Vagina (tissue), 2 donors: ENCODE results near the gene RCE1. TPM values are rescaled to one million over a fixed set of nuclear protein-coding genes. Genes with fewer than 3 reads are reported as not detected.

Experiments used
- DNase-seq, 2 donors: peaks; one replicate each; pipeline ENCODE4 v3.0.0-alpha.2; 2017; ENCODE audit errors: extremely low spot score in 2 of 2
- H3K27ac ChIP-seq: fragments of 200-600 bp; sonication (generic); one replicate; pipeline ENCODE4 v1.5.1; 2019
- H3K27me3 ChIP-seq: fragments of 200-600 bp; sonication (generic); one replicate; pipeline ENCODE4 v1.5.1; 2019
- H3K36me3 ChIP-seq, 2 donors: fragments of 200-600 bp; sonication (generic); one replicate each; pipeline ENCODE4 v1.5.1; 2017 to 2019
- H3K4me1 ChIP-seq: fragments of 200-600 bp; sonication (generic); one replicate; pipeline ENCODE4 v1.5.1; 2019
- H3K4me3 ChIP-seq, 2 donors: fragments of 200-600 bp; sonication (generic); 1 replicate in 1 of 2; 2 replicates in 1 of 2; pipeline ENCODE4 v1.5.1; 2016 to 2019
- H3K9me3 ChIP-seq: fragments of 200-600 bp; sonication (generic); one replicate; pipeline ENCODE4 v1.5.1; 2019
- POLR2A ChIP-seq, 2 donors: fragments of 450-650 bp; IDR thresholded peaks; one replicate each; pipeline ENCODE4 v1.6.1; 2017; ENCODE audit warnings: antibody characterized with exemption in 2 of 2, mild to moderate bottlenecking in 2 of 2, moderate library complexity in 2 of 2
- POLR2AphosphoS5 ChIP-seq, 2 donors: sonication (generic); formaldehyde crosslinking; IDR thresholded peaks; one replicate each; pipeline ENCODE4 v1.9.0; 2017; ENCODE audit warnings: antibody characterized with exemption in 2 of 2, mild to moderate bottlenecking in 2 of 2, low read depth in 1 of 2; ENCODE audit not compliant: insufficient read depth in 1 of 2
- intact Hi-C: fragments of 100-400 bp; cut with DNase I; formaldehyde crosslinking; loops from one replicate; pipeline ENCODE4 v1.15.1; 2023
- total RNA-seq: library from RNA; depleted of rRNA; stranded (reverse); fragments of >200 nt; gene quantifications from one replicate; pipeline ENCODE4 v1.2.3, GENCODE V29; 2016
- TF ChIP-seq, protein P1 (sequence below), 3 experiments: fragments of 450-650 bp in 2 of 3; fragments of 200-600 bp in 1 of 3; sonication (generic) in 1 of 3; IDR thresholded peaks; one replicate each; pipeline ENCODE4 v1.5.1; 2017 to 2019; ENCODE audit warnings: antibody characterized with exemption in 3 of 3, mild to moderate bottlenecking in 2 of 3, moderate library complexity in 2 of 3

The RCE1 gene
- total RNA-seq, 1 donor from 2014 or later: 23.6 TPM

GRCh38 chr11:66886671-66887221 is 43.5 kb downstream of the RCE1 start:
- Histone ChIP-seq H3K4me3 (no peak overlapping the region), H3K27ac (no peak overlapping the region), H3K36me3 (no peaks in the 10 kb centered on the region), H3K27me3 (no peaks in the 10 kb centered on the region), H3K9me3 (no peaks in the 10 kb centered on the region), H3K4me1 (peaks cover 16% of the 10 kb centered on the region)
- intact Hi-C loops: no loop called here
- no peak for DNase-seq
- TF ChIP-seq POLR2A (IDR thresholded peaks at IDR 0.05): no peak

- no peak overlapping the region for H3K27ac ChIP-seq
- no peaks in the 10 kb centered on the region for H3K27me3 ChIP-seq
- H3K36me3 ChIP-seq: no peaks in the 10 kb centered on the region
- no peak overlapping the region for H3K4me3 ChIP-seq
- intact Hi-C loops: no loop called here
- TF ChIP-seq POLR2A (IDR thresholded peaks at IDR 0.05): no peak
- no peak for TF ChIP-seq POLR2AphosphoS5 (IDR thresholded peaks at IDR 0.05; ENCODE audit: insufficient read depth in 1 of 2, low read depth in 1 of 2)
- TF ChIP-seq, protein P1, sequence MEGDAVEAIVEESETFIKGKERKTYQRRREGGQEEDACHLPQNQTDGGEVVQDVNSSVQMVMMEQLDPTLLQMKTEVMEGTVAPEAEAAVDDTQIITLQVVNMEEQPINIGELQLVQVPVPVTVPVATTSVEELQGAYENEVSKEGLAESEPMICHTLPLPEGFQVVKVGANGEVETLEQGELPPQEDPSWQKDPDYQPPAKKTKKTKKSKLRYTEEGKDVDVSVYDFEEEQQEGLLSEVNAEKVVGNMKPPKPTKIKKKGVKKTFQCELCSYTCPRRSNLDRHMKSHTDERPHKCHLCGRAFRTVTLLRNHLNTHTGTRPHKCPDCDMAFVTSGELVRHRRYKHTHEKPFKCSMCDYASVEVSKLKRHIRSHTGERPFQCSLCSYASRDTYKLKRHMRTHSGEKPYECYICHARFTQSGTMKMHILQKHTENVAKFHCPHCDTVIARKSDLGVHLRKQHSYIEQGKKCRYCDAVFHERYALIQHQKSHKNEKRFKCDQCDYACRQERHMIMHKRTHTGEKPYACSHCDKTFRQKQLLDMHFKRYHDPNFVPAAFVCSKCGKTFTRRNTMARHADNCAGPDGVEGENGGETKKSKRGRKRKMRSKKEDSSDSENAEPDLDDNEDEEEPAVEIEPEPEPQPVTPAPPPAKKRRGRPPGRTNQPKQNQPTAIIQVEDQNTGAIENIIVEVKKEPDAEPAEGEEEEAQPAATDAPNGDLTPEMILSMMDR (IDR thresholded peaks at IDR 0.05): no peak
- DNase-seq: no peak
- H3K4me1 ChIP-seq: peaks cover 12% of the 10 kb centered on the region
- no peaks in the 10 kb centered on the region for H3K9me3 ChIP-seq
These were observed 44.3 kb downstream of the RCE1 start for GRCh38 chr11:66887526-66887925.

DNA sequence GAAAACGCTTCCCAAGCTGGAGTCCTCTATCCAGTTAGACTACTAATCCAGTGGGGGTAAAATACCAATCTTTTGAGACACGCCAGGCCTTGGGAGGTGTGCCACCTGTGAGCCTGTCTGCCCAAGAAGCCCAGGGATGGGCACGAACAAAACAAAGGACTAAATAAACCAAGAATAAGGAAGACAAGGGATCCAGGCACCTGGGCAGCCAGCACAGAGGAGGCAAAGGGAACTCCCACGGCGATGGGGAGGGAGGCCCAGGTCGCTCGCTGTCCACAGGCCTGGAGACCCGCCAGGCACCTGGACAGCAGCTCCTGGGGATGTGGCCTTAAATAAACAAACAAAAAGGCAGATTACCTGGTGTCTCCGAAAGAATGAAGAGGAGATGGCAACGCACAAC is 45.0 kb downstream of the RCE1 start:
- Histone ChIP-seq H3K9me3 (no peaks in the 10 kb centered on the region), H3K36me3 (no peaks in the 10 kb centered on the region), H3K4me1 (peaks cover 5% of the 10 kb centered on the region), H3K4me3 (no peak overlapping the region), H3K27me3 (no peaks in the 10 kb centered on the region), H3K27ac (no peak overlapping the region)
- no peak for TF ChIP-seq POLR2A (IDR thresholded peaks at IDR 0.05)
- TF ChIP-seq POLR2AphosphoS5 (IDR thresholded peaks at IDR 0.05; ENCODE audit: insufficient read depth in 1 of 2, low read depth in 1 of 2): no peak
- TF ChIP-seq, protein P1 (IDR thresholded peaks at IDR 0.05): no peak
- intact Hi-C loops: no loop called here
- DNase-seq: no peak

GRCh38 chr11:66889960-66890359 is 46.7 kb downstream of the RCE1 start:
- no peak for DNase-seq
- Histone ChIP-seq H3K36me3 (no peaks in the 10 kb centered on the region), H3K4me1 (no peaks in the 10 kb centered on the region), H3K27me3 (no peaks in the 10 kb centered on the region), H3K9me3 (no peaks in the 10 kb centered on the region), H3K4me3 (no peak overlapping the region), H3K27ac (no peak overlapping the region)
- intact Hi-C loops: no loop called here
- TF ChIP-seq, protein P1 (IDR thresholded peaks at IDR 0.05): no peak
- TF ChIP-seq POLR2AphosphoS5 (IDR thresholded peaks at IDR 0.05; ENCODE audit: insufficient read depth in 1 of 2, low read depth in 1 of 2) (no peak), POLR2A (IDR thresholded peaks at IDR 0.05) (no peak)

DNA sequence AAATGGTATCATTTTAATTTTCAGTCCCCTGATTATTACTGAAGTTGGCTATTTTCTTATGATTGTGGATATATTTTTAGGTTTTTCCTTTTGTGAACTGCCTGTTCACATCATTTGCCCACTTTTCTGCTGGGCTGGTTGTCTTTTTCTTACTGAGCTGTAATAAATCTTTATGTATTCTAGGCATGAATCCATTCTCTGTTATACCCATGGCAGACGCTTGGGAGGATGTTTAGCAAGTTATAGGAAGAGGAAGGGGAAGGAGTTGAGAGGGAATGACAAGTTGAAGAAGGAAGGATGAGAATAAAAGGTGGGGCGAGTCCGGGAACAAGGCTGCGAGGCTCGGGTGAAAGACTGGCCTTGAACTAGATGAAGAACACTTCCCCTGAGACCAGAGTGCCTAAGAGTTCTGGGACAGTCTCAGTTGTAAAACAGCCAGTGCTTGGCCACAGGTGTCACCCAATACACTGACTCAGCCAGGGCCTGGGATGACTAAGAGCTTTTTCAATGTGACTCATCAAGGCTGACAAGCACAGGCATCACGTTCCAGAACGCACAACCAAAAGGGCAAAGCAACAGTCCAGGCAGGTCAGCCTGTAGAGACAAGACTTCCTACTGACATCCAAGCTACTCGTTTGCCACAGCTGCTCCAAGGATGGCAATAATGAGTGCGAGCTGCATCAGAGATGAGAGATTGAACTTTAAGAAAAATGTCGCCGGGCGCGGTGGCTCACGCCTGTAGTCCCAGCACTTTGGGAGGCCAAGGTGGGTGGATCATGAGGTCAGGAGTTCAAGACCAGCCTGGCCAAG is 48.8 kb downstream of the RCE1 start:
- DNase-seq: no peak
- Histone ChIP-seq H3K4me1 (no peaks in the 10 kb centered on the region), H3K4me3 (no peak overlapping the region), H3K27ac (peak overlapping the region; percentile 12), H3K36me3 (no peaks in the 10 kb centered on the region), H3K9me3 (no peaks in the 10 kb centered on the region), H3K27me3 (no peaks in the 10 kb centered on the region)
- intact Hi-C loops: no loop called here
- TF ChIP-seq POLR2AphosphoS5 (IDR thresholded peaks at IDR 0.05; ENCODE audit: insufficient read depth in 1 of 2, low read depth in 1 of 2) (peak in 1 of 2 donors; percentile 69), POLR2A (IDR thresholded peaks at IDR 0.05) (no peak)

DNA sequence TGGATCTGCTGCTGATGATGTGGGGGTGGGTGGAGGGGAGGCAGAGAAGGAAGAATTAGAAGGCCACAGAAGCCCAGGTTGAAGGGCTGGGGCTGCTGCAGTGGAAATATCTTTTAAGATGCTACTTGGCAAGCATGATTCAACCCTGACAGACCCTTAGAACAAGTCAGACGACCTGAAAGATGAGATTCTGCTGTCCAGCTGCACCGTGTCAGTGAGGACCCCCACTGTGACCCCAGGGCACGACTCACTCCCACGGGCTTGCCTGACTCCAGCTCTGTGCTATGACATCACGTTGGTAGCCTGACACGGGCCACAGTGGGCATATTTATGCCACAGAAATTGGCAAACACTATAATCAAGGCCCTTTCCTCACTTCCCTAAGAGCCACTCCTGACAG is 49.7 kb downstream of the RCE1 start:
- Histone ChIP-seq H3K4me3 (no peak overlapping the region), H3K9me3 (no peaks in the 10 kb centered on the region), H3K27ac (no peak overlapping the region), H3K4me1 (no peaks in the 10 kb centered on the region), H3K36me3 (no peaks in the 10 kb centered on the region), H3K27me3 (no peaks in the 10 kb centered on the region)
- TF ChIP-seq POLR2AphosphoS5 (IDR thresholded peaks at IDR 0.05; ENCODE audit: insufficient read depth in 1 of 2, low read depth in 1 of 2) (no peak), POLR2A (IDR thresholded peaks at IDR 0.05) (no peak)
- TF ChIP-seq, protein P1 (IDR thresholded peaks at IDR 0.05): no peak
- DNase-seq: no peak
- intact Hi-C loops: no loop called here
